Smooth muscle cell (in vitro differentiated cells): ENCODE measurements around the gene CRIP1. TPM values are rescaled to one million over a fixed set of nuclear protein-coding genes. Genes with fewer than 3 reads are reported as not detected.
A peak's percentile ranks its signal among the peaks of the same experiment; 100 is the strongest.

Experiments
- DNase-seq: peaks from one replicate; lab custom pipeline; 2025; ENCODE audit not compliant: unreplicated experiment; lab: John Stamatoyannopoulos, UW
- H2AFZ ChIP-seq: fragments of 200-600 bp; sonication (generic); 2 replicates; pipeline ENCODE4 v1.6.0; 2016; ENCODE audit warnings: antibody characterized with exemption, low read depth, mild to moderate bottlenecking
- H3F3A ChIP-seq: fragments of 200-600 bp; sonication (generic); 2 replicates; pipeline ENCODE4 v1.6.0; 2017; ENCODE audit warnings: antibody characterized with exemption, low read depth
- H3K27ac ChIP-seq: fragments of 200-600 bp; sonication (generic); 2 replicates; pipeline ENCODE4 v1.5.1; 2016; ENCODE audit warnings: low read depth, mild to moderate bottlenecking
- H3K27me3 ChIP-seq: fragments of 200-600 bp; sonication (generic); 2 replicates; pipeline ENCODE4 v1.6.1; 2016; ENCODE audit warnings: low read depth, mild to moderate bottlenecking
- H3K36me3 ChIP-seq: fragments of 200-600 bp; sonication (generic); 2 replicates; pipeline ENCODE4 v1.5.1; 2016; ENCODE audit warnings: low read depth
- H3K4me1 ChIP-seq: fragments of 200-600 bp; sonication (generic); 2 replicates; pipeline ENCODE4 v1.5.1; 2016; ENCODE audit warnings: low read depth
- H3K4me2 ChIP-seq: fragments of 200-600 bp; sonication (generic); 2 replicates; pipeline ENCODE4 v1.6.0; 2016; ENCODE audit warnings: mild to moderate bottlenecking
- H3K4me3 ChIP-seq: fragments of 200-600 bp; sonication (generic); 2 replicates; pipeline ENCODE4 v1.5.1; 2016; ENCODE audit warnings: mild to moderate bottlenecking
- H3K79me2 ChIP-seq: fragments of 200-600 bp; sonication (generic); 2 replicates; pipeline ENCODE4 v1.6.0; 2016; ENCODE audit warnings: low read depth, mild to moderate bottlenecking
- H3K9ac ChIP-seq: fragments of 200-600 bp; sonication (generic); 2 replicates; pipeline ENCODE4 v1.6.0; 2016; ENCODE audit warnings: low read depth
- H3K9me3 ChIP-seq: fragments of 200-600 bp; sonication (generic); replicated peaks from 2 replicates; pipeline ENCODE4 v1.5.1; 2016; ENCODE audit warnings: low read depth
- H4K20me1 ChIP-seq: fragments of 200-600 bp; sonication (generic); 2 replicates; pipeline ENCODE4 v1.6.0; 2016; ENCODE audit warnings: low read depth
- CTCF ChIP-seq: fragments of 200-600 bp; sonication (generic); IDR thresholded peaks from 2 replicates; pipeline ENCODE4 v1.5.1; 2017; ENCODE audit warnings: borderline replicate concordance, mild to moderate bottlenecking, antibody characterized with exemption; ENCODE audit not compliant: insufficient read depth, poor library complexity, severe bottlenecking
- WGBS: methylation state at CpG from one replicate; pipeline ENCODE4 v1.1.7; 2016; ENCODE audit warnings: low lambda C conversion rate; 5-methylcytosine and 5-hydroxymethylcytosine counted together
- polyA plus RNA-seq: library from polyadenylated mRNA; unstranded; fragments of >200 nt; fragmentation: Nextera tagmentation; extraction: Ambion mirVana; gene quantifications from 2 replicates; pipeline ENCODE4 v1.2.1, GENCODE V29; 2016
- total RNA-seq: library from RNA; depleted of rRNA; stranded (reverse); fragments of >200 nt; gene quantifications from 2 replicates; pipeline ENCODE4 v1.2.3, GENCODE V29; 2014

Gene CRIP1
- total and polyA plus RNA-seq, 2 experiments from 2014 or later, result 4.9 to 31.8 TPM

GRCh38 chr14:105468621-105469241 lies 18.0 kb upstream of the CRIP1 start:
- no peak overlapping the region for H3K4me2 ChIP-seq
- no peak overlapping the region for H3K27ac ChIP-seq
- 97% methylated on average over 17 of the region's 19 CpGs for WGBS
- H3K4me3 ChIP-seq, result no peak overlapping the region
- H3K36me3 ChIP-seq, result no peaks in the 10 kb centered on the region
- peaks cover 4% of the 10 kb centered on the region for H3K4me1 ChIP-seq
- H4K20me1 ChIP-seq, result peaks cover 10% of the 10 kb centered on the region
- H2AFZ ChIP-seq, result no peak overlapping the region
- H3F3A ChIP-seq, result no peaks in the 10 kb centered on the region
- H3K27me3 ChIP-seq, result no peaks in the 10 kb centered on the region
- no peak for DNase-seq
- H3K9me3 ChIP-seq, result no peaks in the 10 kb centered on the region
- no peak overlapping the region for H3K9ac ChIP-seq
- no peak for TF ChIP-seq CTCF
- H3K79me2 ChIP-seq, result no peaks in the 10 kb centered on the region

GRCh38 chr14:105469456-105470349 lies 17.0 kb upstream of the CRIP1 start:
- no peaks in the 10 kb centered on the region for H3F3A ChIP-seq
- H4K20me1 ChIP-seq, result peaks cover 10% of the 10 kb centered on the region
- TF ChIP-seq CTCF, result no peak
- H3K4me2 ChIP-seq, result no peak overlapping the region
- DNase-seq, result no peak
- H3K27ac ChIP-seq, result no peak overlapping the region
- H3K79me2 ChIP-seq, result no peaks in the 10 kb centered on the region
- no peak overlapping the region for H3K9ac ChIP-seq
- WGBS, result 95% methylated on average over 40 of the region's 54 CpGs
- H3K4me3 ChIP-seq, result no peak overlapping the region
- H2AFZ ChIP-seq, result no peak overlapping the region
- no peaks in the 10 kb centered on the region for H3K27me3 ChIP-seq
- H3K9me3 ChIP-seq, result no peaks in the 10 kb centered on the region
- H3K4me1 ChIP-seq, result peaks cover 7% of the 10 kb centered on the region
- H3K36me3 ChIP-seq, result no peaks in the 10 kb centered on the region

GRCh38 chr14:105470350-105471296 lies 16.1 kb upstream of the CRIP1 start:
- Histone ChIP-seq H3K27ac (no peak overlapping the region), H3K27me3 (peaks cover 3% of the 10 kb centered on the region), H3K4me2 (peak overlapping the region; percentile 17), H3K9ac (no peak overlapping the region), H4K20me1 (peaks cover 10% of the 10 kb centered on the region), H3K4me1 (peaks cover 12% of the 10 kb centered on the region), H3K9me3 (no peaks in the 10 kb centered on the region), H2AFZ (no peak overlapping the region), H3F3A (no peaks in the 10 kb centered on the region), H3K79me2 (no peaks in the 10 kb centered on the region), H3K36me3 (no peaks in the 10 kb centered on the region), H3K4me3 (no peak overlapping the region)
- TF ChIP-seq CTCF, result no peak
- 89% methylated on average over 34 of the region's 34 CpGs for WGBS
- no peak for DNase-seq
